HG03342 (cell line): ENCODE data around the gene NFAT5.

Experiments
- ATAC-seq: cut with Tn5 transposase; IDR thresholded peaks from one replicate; pipeline ENCODE4 v1.9.1; 2021; ENCODE audit warnings: mild to moderate bottlenecking, moderate library complexity; ENCODE audit not compliant: unreplicated experiment

The NFAT5 gene

GRCh38 chr16:69595127-69596036, 29.6 kb downstream of the NFAT5 start:
- no peak for ATAC-seq

- no peak for ATAC-seq
Measured at GRCh38 chr16:69596801-69597200, 31.0 kb downstream of the NFAT5 start.

GRCh38 chr16:69598045-69598444, 32.3 kb downstream of the NFAT5 start:
- ATAC-seq = no peak

- ATAC-seq = no peak
Measured at GRCh38 chr16:69599731-69600130, 34.0 kb downstream of the NFAT5 start.

- ATAC-seq = no peak
Measured at GRCh38 chr16:69600202-69600601, 34.4 kb downstream of the NFAT5 start.

GRCh38 chr16:69601250-69601649, 35.5 kb downstream of the NFAT5 start:
- no peak for ATAC-seq

GRCh38 chr16:69606985-69607384, 41.2 kb downstream of the NFAT5 start:
- ATAC-seq = no peak

GRCh38 chr16:69607674-69608073, 41.9 kb downstream of the NFAT5 start:
- ATAC-seq = no peak

GRCh38 chr16:69610356-69610755, 44.6 kb downstream of the NFAT5 start:
- ATAC-seq = no peak

GRCh38 chr16:69611103-69611640, 45.4 kb downstream of the NFAT5 start:
- no peak for ATAC-seq

- no peak for ATAC-seq
Measured at GRCh38 chr16:69613378-69614154, 47.8 kb downstream of the NFAT5 start.

- no peak for ATAC-seq
Measured at GRCh38 chr16:69615528-69615927, 49.8 kb downstream of the NFAT5 start.

GRCh38 chr16:69616082-69616481, 50.3 kb downstream of the NFAT5 start:
- ATAC-seq = no peak

- no peak for ATAC-seq
Measured at GRCh38 chr16:69618307-69618706, 52.5 kb downstream of the NFAT5 start.

- no peak for ATAC-seq
Measured at GRCh38 chr16:69618721-69619120, 53.0 kb downstream of the NFAT5 start.

GRCh38 chr16:69619514-69619913, 53.7 kb downstream of the NFAT5 start:
- no peak for ATAC-seq

GRCh38 chr16:69620573-69620972, 54.8 kb downstream of the NFAT5 start:
- no peak for ATAC-seq

GRCh38 chr16:69621225-69621624, 55.5 kb downstream of the NFAT5 start:
- no peak for ATAC-seq

- no peak for ATAC-seq
Measured at GRCh38 chr16:69626256-69626655, 60.5 kb downstream of the NFAT5 start.

- no peak for ATAC-seq
Measured at GRCh38 chr16:69632828-69633227, 67.1 kb downstream of the NFAT5 start.

- ATAC-seq = no peak
Measured at GRCh38 chr16:69633375-69633774, 67.6 kb downstream of the NFAT5 start.
